ES-I3 (cell line): ENCODE results near the gene KRTAP10-4.

ENCODE experiments used
- H3K36me3 ChIP-seq: 2 replicates; pipeline ENCODE4 v1.6.1; 2013; ENCODE audit warnings: mild to moderate bottlenecking, low read length, control low read depth, moderate library complexity; ENCODE audit not compliant: insufficient read depth
- H3K4me1 ChIP-seq: 2 replicates; pipeline ENCODE4 v1.6.1; 2013; ENCODE audit warnings: mild to moderate bottlenecking, control low read depth, low read length; ENCODE audit not compliant: insufficient read depth
- H3K9ac ChIP-seq: 2 replicates; pipeline ENCODE4 v1.6.1; 2013; ENCODE audit warnings: low read depth, mild to moderate bottlenecking, low read length, moderate library complexity
- H3K9me3 ChIP-seq: 2 replicates; pipeline ENCODE4 v1.6.1; 2013; ENCODE audit warnings: mild to moderate bottlenecking, low read length, moderate library complexity; ENCODE audit not compliant: control insufficient read depth, insufficient read depth

Gene KRTAP10-4

DNA sequence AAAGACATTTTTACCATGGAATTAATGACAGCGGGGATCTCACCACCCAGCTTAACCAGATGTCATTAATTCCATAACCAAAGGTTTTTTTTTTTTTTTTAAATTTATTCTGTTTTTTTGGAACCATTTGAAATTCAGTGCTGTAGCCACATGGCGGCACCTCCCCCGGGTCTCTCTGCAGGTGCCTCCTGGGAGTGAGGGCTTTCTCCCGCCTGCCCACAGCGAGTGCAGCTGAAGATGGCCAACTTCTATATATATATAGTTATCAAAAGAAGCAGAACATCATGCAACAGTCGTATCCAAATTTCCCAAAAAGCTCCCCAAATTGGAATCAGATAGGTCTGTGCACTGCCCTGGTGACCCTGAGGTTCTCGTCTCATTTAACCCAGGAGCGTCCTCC lies 41.9 kb downstream of the KRTAP10-4 start:
- Histone ChIP-seq H3K4me1 (no peaks in the 10 kb centered on the region), H3K9me3 (peaks cover 5% of the 10 kb centered on the region), H3K9ac (no peak overlapping the region), H3K36me3 (no peaks in the 10 kb centered on the region)

DNA sequence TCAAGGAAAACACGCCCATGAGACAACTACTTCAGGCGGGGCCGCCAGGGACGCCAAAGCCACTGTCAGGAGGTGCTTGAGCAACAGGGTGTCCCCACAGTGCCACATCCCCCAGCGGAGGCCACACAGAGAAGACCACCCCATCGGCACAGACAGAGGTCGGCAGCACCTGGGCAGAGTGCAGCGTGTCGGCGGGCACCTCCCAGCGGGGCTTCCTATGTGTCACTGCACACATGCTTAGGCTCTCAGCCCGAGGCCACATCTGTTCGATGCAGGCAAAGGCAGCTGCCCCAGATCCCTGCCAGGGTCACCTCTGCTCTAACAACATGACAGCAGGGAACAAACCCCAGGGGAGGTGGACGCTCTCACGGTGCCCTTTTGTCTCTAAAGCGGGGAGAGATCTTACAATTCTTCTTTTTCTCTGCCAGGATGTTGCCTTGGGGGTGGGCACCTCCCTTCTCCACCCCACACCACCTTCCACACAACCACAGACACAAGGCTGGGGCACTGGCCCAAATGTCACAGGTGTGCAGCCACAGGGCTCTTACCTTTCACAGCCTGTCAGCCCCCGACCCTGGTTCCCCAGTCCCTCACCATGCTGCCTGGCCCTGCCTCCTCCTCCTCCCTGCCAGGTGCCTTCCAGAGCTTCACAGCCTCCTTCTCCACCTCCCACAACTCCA lies 42.5 kb downstream of the KRTAP10-4 start:
- no peak overlapping the region for H3K9ac ChIP-seq
- peaks cover 5% of the 10 kb centered on the region for H3K9me3 ChIP-seq
- H3K4me1 ChIP-seq = no peaks in the 10 kb centered on the region
- no peaks in the 10 kb centered on the region for H3K36me3 ChIP-seq

DNA sequence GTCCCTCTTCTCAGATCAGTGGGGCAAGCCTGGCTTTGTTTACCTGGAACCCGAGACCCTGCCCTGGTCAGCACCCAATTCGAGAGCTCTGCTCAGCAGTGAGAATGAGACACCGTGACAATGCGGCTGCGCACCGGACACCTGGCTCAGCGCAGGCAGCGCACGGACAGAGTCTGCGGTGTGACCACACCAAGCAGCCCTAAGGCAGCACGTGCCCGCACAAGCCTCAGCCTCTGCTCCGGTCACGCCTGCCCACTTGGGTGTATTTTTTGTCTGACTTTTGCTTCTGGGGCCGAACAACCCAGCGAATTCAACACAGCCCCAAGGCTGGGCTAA lies 43.0 kb downstream of the KRTAP10-4 start:
- no peak overlapping the region for H3K9ac ChIP-seq
- H3K9me3 ChIP-seq = peaks cover 5% of the 10 kb centered on the region
- no peaks in the 10 kb centered on the region for H3K36me3 ChIP-seq
- H3K4me1 ChIP-seq = no peaks in the 10 kb centered on the region

DNA sequence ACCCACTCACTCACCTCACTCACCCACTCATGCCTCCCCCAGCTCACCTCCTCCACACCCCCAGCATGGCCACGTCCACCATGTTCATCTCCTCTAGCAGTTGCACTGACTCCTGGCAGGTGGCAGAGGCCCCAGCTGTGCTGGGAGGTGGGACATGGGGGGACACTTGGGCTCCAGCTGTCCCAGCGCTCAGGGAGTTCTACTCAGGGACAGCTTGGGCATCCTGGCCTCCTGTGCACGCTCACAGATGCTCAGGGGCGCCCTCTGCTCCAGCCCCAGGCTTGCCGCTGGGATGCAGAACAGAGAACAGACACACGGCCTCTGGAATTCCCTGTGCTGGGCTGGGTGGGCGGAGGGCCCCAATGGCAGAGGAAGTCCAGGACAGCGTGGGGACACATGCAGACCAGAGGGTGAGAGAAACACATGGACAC lies 43.6 kb downstream of the KRTAP10-4 start:
- Histone ChIP-seq H3K4me1 (no peaks in the 10 kb centered on the region), H3K9ac (no peak overlapping the region), H3K36me3 (no peaks in the 10 kb centered on the region), H3K9me3 (peaks cover 7% of the 10 kb centered on the region)

DNA sequence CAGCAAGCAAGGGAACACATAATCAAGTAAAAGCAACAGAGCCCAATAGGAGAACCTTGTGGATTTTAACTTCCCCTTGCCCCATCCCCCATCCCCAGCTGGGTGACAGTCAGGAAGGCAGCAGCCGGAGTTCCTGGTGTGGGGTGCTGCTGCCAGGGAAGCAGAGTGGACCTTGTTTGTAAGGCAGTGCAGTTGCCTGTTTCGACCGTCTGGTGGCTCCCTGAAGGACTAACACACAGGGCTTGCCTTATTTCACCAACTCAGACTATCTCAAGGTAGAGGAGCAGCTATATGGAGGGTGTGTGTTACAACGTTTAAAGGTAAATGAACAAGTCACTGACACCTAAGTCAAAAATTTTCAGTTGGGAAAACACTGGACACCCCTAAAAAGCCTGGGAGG lies 45.0 kb downstream of the KRTAP10-4 start:
- H3K36me3 ChIP-seq = no peaks in the 10 kb centered on the region
- H3K4me1 ChIP-seq = no peaks in the 10 kb centered on the region
- no peak overlapping the region for H3K9ac ChIP-seq
- H3K9me3 ChIP-seq = peaks cover 11% of the 10 kb centered on the region

DNA sequence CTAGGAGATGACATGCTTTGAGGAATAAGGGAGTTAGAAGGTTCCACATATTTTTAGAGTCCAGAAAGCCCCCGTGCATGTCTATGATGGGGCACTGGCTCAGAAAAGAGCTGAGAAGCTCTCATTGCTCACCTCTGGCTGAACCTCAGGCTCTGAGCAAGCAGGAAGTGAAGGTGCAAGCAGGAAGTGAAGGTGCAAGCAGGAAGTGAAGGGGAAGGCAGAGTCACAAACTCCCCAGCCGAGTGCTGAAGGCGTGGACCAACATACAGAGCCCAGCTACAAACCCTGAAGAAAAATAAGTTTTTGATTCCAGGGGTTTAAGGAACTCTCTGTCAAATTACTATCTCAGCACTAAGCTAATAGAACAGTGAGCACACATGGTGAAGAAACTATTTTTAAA lies 45.4 kb downstream of the KRTAP10-4 start:
- no peaks in the 10 kb centered on the region for H3K4me1 ChIP-seq
- H3K9ac ChIP-seq = no peak overlapping the region
- H3K36me3 ChIP-seq = no peaks in the 10 kb centered on the region
- peaks cover 11% of the 10 kb centered on the region for H3K9me3 ChIP-seq

DNA sequence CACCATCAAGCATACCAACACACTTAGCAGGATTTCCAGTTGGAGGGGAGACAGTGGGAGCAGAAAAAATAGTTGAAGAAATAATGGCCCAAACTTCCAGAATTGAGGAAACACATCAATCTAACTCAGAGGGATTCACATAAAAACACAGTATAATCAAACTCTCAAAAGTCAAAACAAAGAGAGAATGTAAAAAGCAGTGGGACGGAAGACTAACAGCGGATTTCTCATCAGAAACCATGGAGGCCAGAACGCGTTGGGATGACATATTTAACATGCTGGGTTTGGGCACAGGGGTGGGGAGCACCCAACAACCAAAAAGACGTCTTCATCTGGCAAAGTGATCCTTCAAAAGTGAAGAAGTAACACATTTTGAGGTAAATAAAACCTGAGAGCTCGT lies 46.4 kb downstream of the KRTAP10-4 start:
- no peaks in the 10 kb centered on the region for H3K4me1 ChIP-seq
- H3K9me3 ChIP-seq = peaks cover 14% of the 10 kb centered on the region
- no peak overlapping the region for H3K9ac ChIP-seq
- no peaks in the 10 kb centered on the region for H3K36me3 ChIP-seq

DNA sequence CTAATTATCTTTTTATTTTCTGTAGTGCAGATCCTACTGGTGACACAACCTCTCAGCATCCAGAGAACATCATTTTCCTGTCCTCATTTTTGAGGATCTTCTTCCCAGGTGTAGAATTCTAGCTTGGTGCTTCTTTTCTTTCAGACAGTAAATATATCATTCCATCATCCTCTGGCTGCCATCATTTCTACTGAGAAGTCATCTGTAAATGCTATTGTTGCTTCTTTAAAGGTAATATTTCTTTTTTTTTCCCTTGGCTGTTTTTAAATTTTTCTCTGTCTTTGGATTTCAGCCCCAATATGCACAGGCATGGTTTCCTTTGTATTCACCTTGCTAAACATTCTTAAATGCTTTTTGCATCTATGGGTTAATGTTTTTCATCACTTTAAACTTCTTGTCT lies 50.0 kb downstream of the KRTAP10-4 start:
- no peak overlapping the region for H3K9ac ChIP-seq
- peaks cover 14% of the 10 kb centered on the region for H3K9me3 ChIP-seq
- no peaks in the 10 kb centered on the region for H3K4me1 ChIP-seq

More for the DNA sequence above, 50.0 kb downstream of the KRTAP10-4 start:
- H3K36me3 ChIP-seq = no peaks in the 10 kb centered on the region
